HFF-Myc (cell line): ENCODE measurements around the gene SVIL.

Experiments used
- DNase-seq: peaks from one replicate; pipeline ENCODE4 v3.0.0-alpha.2; 2011; ENCODE audit warnings: low read depth; ENCODE audit errors: extremely low read depth
- H3K4me3 ChIP-seq: replicated peaks from 2 replicates; pipeline ENCODE4 v1.5.1; 2011; ENCODE audit warnings: low read depth, mild to moderate bottlenecking, control low read depth, low read length
- CTCF ChIP-seq: IDR thresholded peaks from 2 replicates; pipeline ENCODE4 v1.5.1; 2012; ENCODE audit warnings: mild to moderate bottlenecking, low read depth, low read length, control low read depth; ENCODE audit errors: missing control alignments

SVIL gene

GRCh38 chr10:29623797-29624196 is 11.0 kb downstream of the SVIL start:
- DNase-seq = no peak
- no peak overlapping the region for H3K4me3 ChIP-seq
- no peak for TF ChIP-seq CTCF

- TF ChIP-seq CTCF = no peak
- no peak for DNase-seq
Measured at GRCh38 chr10:29622382-29622922, 12.3 kb downstream of the SVIL start.

GRCh38 chr10:29621161-29621560 is 13.6 kb downstream of the SVIL start:
- no peak for DNase-seq
- no peak overlapping the region for H3K4me3 ChIP-seq
- no peak for TF ChIP-seq CTCF

More at GRCh38 chr10:29622382-29622922, 12.3 kb downstream of the SVIL start:
- no peak overlapping the region for H3K4me3 ChIP-seq

DNA sequence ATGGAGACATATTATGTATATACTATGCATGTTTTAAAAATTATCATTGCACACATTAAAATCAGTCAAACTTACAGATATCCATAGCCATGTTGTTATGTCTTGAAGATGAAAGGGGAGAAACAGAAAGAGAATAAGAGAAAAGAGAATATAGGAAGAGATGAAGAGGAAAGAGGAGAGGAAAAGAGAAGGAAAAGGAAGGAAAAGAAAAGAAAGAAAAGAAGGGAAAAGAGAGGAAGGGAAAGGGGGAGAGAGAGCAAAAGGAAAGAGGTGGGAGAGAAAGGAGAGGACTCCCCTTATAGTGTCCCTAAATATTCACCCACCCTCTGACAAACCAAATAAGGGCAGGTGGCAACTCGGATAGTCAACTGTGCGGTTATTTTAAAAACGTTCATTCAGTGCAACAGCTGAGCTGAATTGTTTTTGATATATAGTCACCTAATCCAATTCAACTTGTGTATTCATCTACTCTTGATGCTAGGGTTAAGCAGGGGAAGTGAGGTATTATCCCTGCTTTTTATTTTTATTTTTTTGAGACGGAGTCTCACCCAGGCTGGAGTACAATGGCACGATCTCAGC is 14.6 kb downstream of the SVIL start:
- no peak for DNase-seq

GRCh38 chr10:29619241-29619669 is 15.5 kb downstream of the SVIL start:
- no peak overlapping the region for H3K4me3 ChIP-seq
- no peak for TF ChIP-seq CTCF
- no peak for DNase-seq

More for the DNA sequence above, 14.6 kb downstream of the SVIL start:
- no peak overlapping the region for H3K4me3 ChIP-seq
- TF ChIP-seq CTCF = no peak

DNA sequence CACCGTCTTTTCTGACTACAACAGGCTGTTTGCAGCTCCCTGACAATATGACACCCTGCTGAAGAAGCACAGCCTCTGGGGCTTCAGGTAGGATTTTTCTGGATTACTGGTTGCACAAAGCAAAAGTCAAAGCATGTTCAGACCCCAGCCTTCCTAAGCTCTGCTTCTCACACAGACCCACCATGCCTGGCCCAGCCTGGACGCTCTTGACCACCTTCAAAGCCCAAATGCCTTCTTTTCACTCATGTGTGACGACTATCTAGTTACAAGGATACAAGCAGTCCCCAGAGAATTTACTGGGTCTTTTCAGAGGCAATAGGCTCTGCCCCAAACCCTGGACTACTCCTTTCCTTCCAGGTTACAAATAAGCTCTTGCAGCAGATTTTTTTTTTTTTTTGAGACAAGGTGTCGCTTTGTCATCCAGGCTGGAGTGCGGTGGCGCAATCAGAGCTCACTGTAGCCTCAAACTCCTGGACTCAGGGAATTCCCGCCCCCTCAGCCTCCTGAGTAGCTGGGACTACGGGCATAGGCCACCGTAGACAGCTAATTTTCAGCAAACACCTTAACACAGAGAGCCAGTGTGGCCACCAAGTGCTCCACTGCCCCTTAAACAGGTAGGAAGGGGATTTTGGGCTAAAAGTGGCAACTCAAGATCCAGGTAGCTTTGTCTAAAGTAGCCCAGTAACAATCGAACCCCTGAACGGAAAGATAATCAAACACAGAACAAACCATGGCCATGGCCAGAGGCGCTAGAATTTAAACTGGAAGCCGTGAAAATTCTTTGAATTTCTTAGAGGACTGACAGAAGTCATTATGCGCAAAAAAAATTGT is 16.2 kb downstream of the SVIL start:
- DNase-seq = no peak
- no peak for TF ChIP-seq CTCF
- H3K4me3 ChIP-seq = no peak overlapping the region
